ENCODE data around the gene LIPK.
A peak's percentile ranks its signal among the peaks of the same experiment; 100 is the strongest.
"Not testable (repeated sequence)": the region's sequence is repeated elsewhere in the genome, so short reads cannot be mapped to it uniquely, and the experiment has no call there.

Gene LIPK

GRCh38 chr10:88661577-88661976 is 44.5 kb upstream of the LIPK start:
- no peaks in the 10 kb centered on the region for H3K27me3 ChIP-seq (replicated peaks; ENCODE audit: control insufficient read depth, insufficient read depth, low read length)
- no peaks in the 10 kb centered on the region for H3K36me3 ChIP-seq (ENCODE audit: control insufficient read depth, insufficient read depth, low read length)
- DNase-seq (ENCODE audit: extremely low read depth, insufficient read length) = no peak
- TF ChIP-seq CTCF (IDR thresholded peaks at IDR 0.05; ENCODE audit: insufficient read depth, low read length, poor library complexity, severe bottlenecking) = no peak
- H3K4me3 ChIP-seq (replicated peaks; ENCODE audit: low read depth, low read length) = no peak overlapping the region

- H3K36me3 ChIP-seq (ENCODE audit: control insufficient read depth, insufficient read depth, low read length); H3K27me3 ChIP-seq (replicated peaks; ENCODE audit: control insufficient read depth, insufficient read depth, low read length); DNase-seq (ENCODE audit: extremely low read depth, insufficient read length); H3K4me3 ChIP-seq (replicated peaks; ENCODE audit: low read depth, low read length): not testable (repeated sequence)
Observed at GRCh38 chr10:88663153-88663552, 42.9 kb upstream of the LIPK start.

GRCh38 chr10:88664142-88664541 is 41.9 kb upstream of the LIPK start, which contains the start of gene LIPF:
Gene LIPF, plus strand, starts transcription at chr10:88664442. Its CDS starts 2,856 bp downstream, at chr10:88667298.
- no peak for TF ChIP-seq CTCF (IDR thresholded peaks at IDR 0.05; ENCODE audit: insufficient read depth, low read length, poor library complexity, severe bottlenecking)
- no peaks in the 10 kb centered on the region for H3K27me3 ChIP-seq (replicated peaks; ENCODE audit: control insufficient read depth, insufficient read depth, low read length)
- H3K36me3 ChIP-seq (ENCODE audit: control insufficient read depth, insufficient read depth, low read length) = no peaks in the 10 kb centered on the region
- H3K4me3 ChIP-seq (replicated peaks; ENCODE audit: low read depth, low read length) = no peak within 1 kb of the TSS
- DNase-seq (ENCODE audit: extremely low read depth, insufficient read length) = no peak

GRCh38 chr10:88668465-88668864 is 37.6 kb upstream of the LIPK start:
- H3K4me3 ChIP-seq (replicated peaks; ENCODE audit: low read depth, low read length) = no peak overlapping the region
- TF ChIP-seq CTCF (IDR thresholded peaks at IDR 0.05; ENCODE audit: insufficient read depth, low read length, poor library complexity, severe bottlenecking) = no peak
- no peak for DNase-seq (ENCODE audit: extremely low read depth, insufficient read length)
- H3K36me3 ChIP-seq (ENCODE audit: control insufficient read depth, insufficient read depth, low read length) = no peaks in the 10 kb centered on the region
- no peaks in the 10 kb centered on the region for H3K27me3 ChIP-seq (replicated peaks; ENCODE audit: control insufficient read depth, insufficient read depth, low read length)

- peak; percentile 23 for DNase-seq (ENCODE audit: extremely low read depth, insufficient read length)
- Histone ChIP-seq H3K4me3 (replicated peaks; ENCODE audit: low read depth, low read length) (no peak overlapping the region), H3K36me3 (ENCODE audit: control insufficient read depth, insufficient read depth, low read length) (no peaks in the 10 kb centered on the region), H3K27me3 (replicated peaks; ENCODE audit: control insufficient read depth, insufficient read depth, low read length) (no peaks in the 10 kb centered on the region)
- no peak for TF ChIP-seq CTCF (IDR thresholded peaks at IDR 0.05; ENCODE audit: insufficient read depth, low read length, poor library complexity, severe bottlenecking)
Observed at GRCh38 chr10:88670497-88670896, 35.6 kb upstream of the LIPK start.

GRCh38 chr10:88672041-88672440 is 34.0 kb upstream of the LIPK start:
- Histone ChIP-seq H3K4me3 (replicated peaks; ENCODE audit: low read depth, low read length) (no peak overlapping the region), H3K27me3 (replicated peaks; ENCODE audit: control insufficient read depth, insufficient read depth, low read length) (no peaks in the 10 kb centered on the region), H3K36me3 (ENCODE audit: control insufficient read depth, insufficient read depth, low read length) (no peaks in the 10 kb centered on the region)
- no peak for TF ChIP-seq CTCF (IDR thresholded peaks at IDR 0.05; ENCODE audit: insufficient read depth, low read length, poor library complexity, severe bottlenecking)
- no peak for DNase-seq (ENCODE audit: extremely low read depth, insufficient read length)

All from GM06990 (cell line).